CD4-positive, alpha-beta T cell treated with Interleukin-4 for 1 hour (primary cell): ENCODE measurements around the gene MKLN1.

Experiments
- DNase-seq, 2 donors: peaks; one replicate each; pipeline ENCODE4 v3.0.0-alpha.2; 2020 to 2022

MKLN1 gene

GRCh38 chr7:131355917-131356777 is 28.5 kb downstream of the MKLN1 start:
- no peak for DNase-seq

DNA sequence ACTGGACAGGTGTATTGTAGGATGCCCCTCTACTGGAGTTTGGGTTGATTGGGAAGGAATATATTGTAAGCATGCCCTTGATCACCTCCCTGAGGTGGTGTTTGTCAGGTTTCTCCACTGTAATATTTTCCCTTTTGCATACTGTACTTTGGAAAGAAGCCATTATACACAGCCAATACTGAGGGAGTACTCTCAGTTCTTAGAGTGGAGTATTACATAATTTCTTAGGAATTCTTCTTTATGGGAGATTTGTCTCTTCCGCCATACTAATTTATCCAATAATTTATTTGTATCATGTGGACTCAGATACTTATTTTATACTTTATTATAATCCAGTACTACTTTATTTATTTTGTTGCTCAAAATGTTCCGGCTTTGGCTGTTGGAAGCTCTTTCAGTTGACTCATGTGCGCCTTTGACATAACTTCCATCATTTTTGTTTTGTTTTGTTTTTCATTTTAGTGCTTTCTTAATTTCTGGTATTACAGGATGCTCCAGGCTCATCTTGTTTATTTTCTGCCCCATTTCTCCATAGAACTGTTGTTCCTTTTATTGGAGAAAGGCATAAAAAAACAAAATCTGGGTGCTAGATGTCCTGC is 29.7 kb downstream of the MKLN1 start:
- DNase-seq: no peak

GRCh38 chr7:131358636-131359035 is 31.0 kb downstream of the MKLN1 start:
- DNase-seq: no peak

- DNase-seq: no peak
These were observed 31.6 kb downstream of the MKLN1 start for GRCh38 chr7:131359136-131359776.

DNA sequence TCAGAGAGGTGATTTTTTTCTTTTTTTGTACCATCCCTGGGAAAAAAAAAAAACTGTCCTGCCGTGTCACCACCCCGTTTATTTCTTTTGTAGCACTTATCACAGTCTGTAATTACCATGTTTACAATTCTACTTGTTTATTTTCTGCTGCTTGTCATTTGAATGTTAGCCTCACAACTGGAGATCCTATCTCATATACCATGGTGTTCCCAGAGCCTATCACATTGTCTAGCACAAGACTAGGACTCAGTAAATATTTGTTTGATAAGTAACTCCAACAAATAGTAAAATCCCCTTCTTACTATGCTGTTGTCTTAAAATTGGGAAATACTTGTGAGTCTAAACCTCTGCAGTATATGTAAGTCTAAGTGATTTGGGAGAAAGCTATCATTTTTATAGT is 36.0 kb downstream of the MKLN1 start:
- DNase-seq: no peak

- DNase-seq: no peak
These were observed 37.2 kb downstream of the MKLN1 start for GRCh38 chr7:131364767-131365344.

- DNase-seq: no peak
These were observed 38.2 kb downstream of the MKLN1 start for GRCh38 chr7:131365838-131366237.

DNA sequence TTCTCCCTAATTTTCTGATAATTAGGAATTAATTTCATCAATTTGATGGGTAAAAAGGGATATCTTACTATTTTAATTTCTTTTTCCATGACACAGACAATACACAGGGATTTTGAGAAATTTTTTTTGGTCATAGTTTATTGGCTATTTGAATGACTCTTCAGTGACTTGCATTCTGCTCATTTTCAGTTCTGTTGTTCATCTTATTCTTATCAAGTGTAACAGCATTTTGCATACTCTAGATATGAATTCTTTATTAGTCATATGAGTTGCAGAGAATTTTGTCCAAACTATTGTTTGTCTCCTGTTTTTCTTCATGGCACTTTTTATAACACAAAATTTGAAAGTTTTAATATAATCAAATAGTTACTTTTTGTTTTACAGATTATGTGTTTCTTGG is 41.7 kb downstream of the MKLN1 start:
- DNase-seq: no peak

GRCh38 chr7:131370523-131370968 is 42.9 kb downstream of the MKLN1 start:
- DNase-seq: peak; percentile 23 to 59

- no peak for DNase-seq
These were observed 43.7 kb downstream of the MKLN1 start for GRCh38 chr7:131371411-131371810.

DNA sequence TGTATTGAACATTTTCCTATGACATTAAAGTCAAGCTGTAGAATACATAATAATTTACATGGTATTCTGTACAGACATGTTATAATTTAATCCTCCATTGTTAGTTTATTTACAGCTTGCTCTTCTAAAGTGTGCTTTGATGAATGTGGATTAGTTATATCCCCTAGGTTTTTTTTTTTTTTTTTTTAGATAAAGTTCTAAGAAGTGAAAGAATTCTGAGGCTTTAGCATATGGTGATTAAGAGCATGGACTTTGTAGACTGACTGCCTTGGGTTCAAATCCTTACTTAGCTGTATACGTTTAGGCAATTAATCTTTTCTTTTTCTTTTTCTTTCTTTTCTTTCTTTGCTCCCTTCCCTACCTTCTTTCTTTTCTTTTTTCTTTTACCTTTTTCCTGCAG is 44.9 kb downstream of the MKLN1 start:
- DNase-seq: no peak

DNA sequence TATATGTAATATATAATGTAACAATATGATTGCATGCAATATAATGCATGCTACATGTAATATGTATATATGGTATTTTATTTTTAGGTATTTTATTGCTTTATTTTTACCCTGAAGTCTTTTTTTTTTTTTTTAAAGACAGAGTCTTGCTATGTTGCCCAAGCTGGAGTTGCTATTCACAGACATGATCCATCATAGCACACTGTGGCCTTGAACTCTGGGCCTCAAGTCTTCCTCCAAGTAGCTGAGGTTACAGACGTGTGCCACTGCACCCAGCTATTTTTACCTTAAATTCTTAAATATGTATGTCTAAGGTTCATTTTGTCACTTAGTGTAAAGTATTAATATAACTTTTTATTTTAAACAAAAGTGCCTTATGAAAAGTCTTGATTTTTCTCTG is 47.1 kb downstream of the MKLN1 start:
- DNase-seq: no peak

GRCh38 chr7:131381069-131381838 is 53.6 kb downstream of the MKLN1 start:
- no peak for DNase-seq

DNA sequence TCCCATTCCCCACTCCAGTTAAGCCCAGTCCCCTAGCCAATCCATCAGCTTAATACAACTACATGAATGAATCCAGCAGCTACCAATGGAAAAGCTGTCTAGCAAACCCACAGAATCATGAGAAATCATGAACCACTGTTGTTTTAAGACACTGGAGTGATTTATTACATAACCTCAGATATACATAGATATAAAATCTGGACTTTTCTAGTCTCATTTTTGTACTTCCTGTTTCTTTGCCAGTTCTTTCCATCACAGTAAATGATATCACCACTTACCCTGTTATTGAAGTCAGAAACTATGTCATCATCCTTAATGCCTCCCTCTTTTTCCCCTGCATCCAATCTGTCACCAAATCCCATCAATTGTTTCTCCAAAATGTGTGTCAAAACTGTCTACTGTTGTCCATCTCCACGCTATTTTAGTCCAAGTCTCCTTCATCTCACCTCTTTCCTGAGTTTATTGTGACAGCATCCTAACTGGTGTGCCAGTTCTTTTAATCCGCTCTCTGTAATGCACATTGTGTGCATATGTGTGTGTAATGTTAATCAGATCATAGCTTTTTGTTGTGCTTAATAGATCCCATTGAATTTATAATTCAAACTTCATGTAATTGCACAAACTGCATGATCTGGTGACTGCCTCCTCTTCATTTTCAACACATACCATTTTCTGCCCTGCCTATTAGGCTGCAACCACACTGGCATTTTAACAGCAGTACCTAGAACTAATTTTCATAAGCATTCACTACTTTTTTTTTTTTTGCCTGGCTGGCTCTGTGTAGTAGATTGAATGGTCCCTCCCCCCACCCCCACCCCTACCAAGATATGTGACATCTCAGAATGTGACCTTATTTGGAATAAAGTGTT is 56.0 kb downstream of the MKLN1 start:
- DNase-seq: no peak

DNA sequence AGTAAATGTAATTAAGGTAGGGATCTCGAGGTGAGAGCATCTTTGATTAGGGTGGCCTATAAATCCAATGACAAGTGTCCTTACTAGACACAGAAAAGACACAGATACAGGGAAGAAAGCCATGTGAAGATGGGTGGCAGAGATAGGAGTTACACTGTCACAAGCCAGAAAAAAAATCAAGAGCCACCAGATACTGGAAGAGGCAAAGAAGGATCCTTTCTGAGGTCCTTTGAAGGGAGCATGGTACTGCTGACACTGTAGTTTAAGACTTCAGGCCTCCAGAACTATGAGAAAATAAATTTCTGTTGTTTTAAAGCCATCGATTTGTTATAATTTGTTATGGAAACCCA is 56.6 kb downstream of the MKLN1 start:
- DNase-seq: no peak

DNA sequence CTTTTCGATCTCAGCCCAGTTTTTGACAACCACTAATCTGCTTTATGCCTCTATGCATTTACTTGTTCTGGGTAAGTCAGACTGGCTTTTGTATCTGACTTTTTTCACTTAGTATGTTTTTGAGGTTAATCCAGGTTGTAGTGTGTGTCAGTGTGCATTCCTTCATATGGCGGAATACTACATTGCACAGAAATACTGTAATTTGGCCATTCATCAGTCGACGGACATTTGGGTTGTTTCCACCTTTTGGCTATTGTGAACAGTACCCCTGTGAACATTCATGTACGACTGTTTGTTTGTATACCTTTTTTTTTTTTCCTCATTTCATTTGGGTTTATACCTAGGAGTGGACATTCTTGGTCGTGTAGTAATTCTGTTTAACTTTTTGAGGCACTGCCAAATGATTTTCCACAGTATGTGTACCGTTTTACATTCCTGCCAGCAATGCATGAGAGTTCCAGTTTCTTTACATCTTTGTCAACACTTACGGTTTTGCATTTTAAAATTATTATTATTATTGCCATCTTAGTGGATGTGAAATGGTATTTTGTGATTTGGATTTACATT is 57.4 kb downstream of the MKLN1 start:
- DNase-seq: no peak

DNA sequence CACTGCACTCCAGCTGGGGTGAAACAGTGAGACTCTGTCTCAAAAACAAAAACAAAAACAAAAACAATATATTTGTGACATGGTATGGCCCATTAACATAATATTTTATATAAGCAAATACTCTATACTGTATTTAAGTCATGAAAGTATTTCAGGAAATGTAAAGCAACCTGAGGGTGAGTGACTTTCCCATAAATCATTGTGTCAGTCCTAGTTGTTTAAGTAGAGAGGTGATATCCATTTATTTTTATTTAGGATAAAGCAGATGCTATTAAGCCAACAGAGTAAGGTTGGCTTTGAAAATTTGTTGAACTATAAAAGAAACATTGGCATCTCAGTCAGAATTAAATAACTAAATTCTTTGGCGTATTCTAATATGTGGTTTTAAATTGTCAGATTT is 60.5 kb downstream of the MKLN1 start:
- no peak for DNase-seq

- DNase-seq: no peak
These were observed 62.6 kb downstream of the MKLN1 start for GRCh38 chr7:131390275-131390674.

- DNase-seq: no peak
These were observed 63.5 kb downstream of the MKLN1 start for GRCh38 chr7:131391145-131391544.

GRCh38 chr7:131400681-131401176 is 73.1 kb downstream of the MKLN1 start:
- DNase-seq: no peak

GRCh38 chr7:131401194-131401593 is 73.5 kb downstream of the MKLN1 start:
- no peak for DNase-seq
